HG02870 (cell line): ENCODE results near the gene CARS2.
"Not testable (repeated sequence)": the region's sequence is repeated elsewhere in the genome, so short reads cannot be mapped to it uniquely, and the experiment has no call there.

Experiments
- ATAC-seq: cut with Tn5 transposase; IDR thresholded peaks from one replicate; pipeline ENCODE4 v1.9.1; 2021; ENCODE audit warnings: mild to moderate bottlenecking, moderate library complexity; ENCODE audit not compliant: unreplicated experiment

CARS2 gene

GRCh38 chr13:110624766-110625756, 80.9 kb downstream of the CARS2 start:
- no peak for ATAC-seq

- no peak for ATAC-seq
These were observed 85.3 kb downstream of the CARS2 start for GRCh38 chr13:110620596-110620995.

- no peak for ATAC-seq
These were observed 87.1 kb downstream of the CARS2 start for GRCh38 chr13:110618780-110619179.

- no peak for ATAC-seq
These were observed 87.7 kb downstream of the CARS2 start for GRCh38 chr13:110618167-110618566.

GRCh38 chr13:110617321-110618072, 88.4 kb downstream of the CARS2 start:
- ATAC-seq = no peak

- peak; percentile 47 for ATAC-seq
These were observed 89.5 kb downstream of the CARS2 start for GRCh38 chr13:110616103-110617101.

- ATAC-seq = peak; percentile 77
These were observed 90.4 kb downstream of the CARS2 start, which contains the start of gene NAXD for GRCh38 chr13:110615322-110616102. TSS of gene NAXD (plus strand) at chr13:110615545. CDS start at chr13:110615602, 57 bp downstream.

- ATAC-seq = no peak
These were observed 91.0 kb downstream of the CARS2 start for GRCh38 chr13:110615005-110615321.

GRCh38 chr13:110610955-110611595, 94.8 kb downstream of the CARS2 start:
- peak; percentile 27 for ATAC-seq

GRCh38 chr13:110607675-110608224, 98.2 kb downstream of the CARS2 start:
- no peak for ATAC-seq

GRCh38 chr13:110606281-110606680, 99.6 kb downstream of the CARS2 start:
- ATAC-seq = not testable (repeated sequence)

GRCh38 chr13:110605132-110605531, 100.8 kb downstream of the CARS2 start:
- ATAC-seq = no peak

- ATAC-seq = no peak
These were observed 104.9 kb downstream of the CARS2 start for GRCh38 chr13:110600980-110601379.

GRCh38 chr13:110600261-110600819, 105.6 kb downstream of the CARS2 start:
- ATAC-seq = no peak

- no peak for ATAC-seq
These were observed 108.8 kb downstream of the CARS2 start for GRCh38 chr13:110597041-110597689.

- ATAC-seq = peak; percentile 94
These were observed 112.3 kb downstream of the CARS2 start for GRCh38 chr13:110593430-110594130.

- no peak for ATAC-seq
These were observed 113.3 kb downstream of the CARS2 start for GRCh38 chr13:110592665-110593064.
